IPS-18a (cell line): Measurements from ENCODE around the gene UPF1.
A peak's percentile ranks its signal among the peaks of the same experiment; 100 is the strongest.

Experiments used
- H3K27ac ChIP-seq: one replicate; pipeline ENCODE4 v1.5.1; 2013; ENCODE audit warnings: low read length
- H3K27me3 ChIP-seq: one replicate; pipeline ENCODE4 v1.6.1; 2013; ENCODE audit warnings: mild to moderate bottlenecking, low read length; ENCODE audit not compliant: control insufficient read depth, insufficient read depth
- H3K36me3 ChIP-seq: one replicate; pipeline ENCODE4 v1.6.1; 2013; ENCODE audit warnings: low read depth, low read length; ENCODE audit not compliant: control insufficient read depth
- H3K4me1 ChIP-seq: one replicate; pipeline ENCODE4 v1.6.1; 2013; ENCODE audit warnings: low read depth, low read length; ENCODE audit not compliant: control insufficient read depth
- H3K4me3 ChIP-seq: one replicate; pipeline ENCODE4 v1.5.1; 2013; ENCODE audit warnings: low read length
- H3K9ac ChIP-seq: one replicate; pipeline ENCODE4 v1.6.1; 2013; ENCODE audit warnings: mild to moderate bottlenecking, low read length, moderate library complexity
- H3K9me3 ChIP-seq: one replicate; pipeline ENCODE4 v1.6.1; 2013; ENCODE audit warnings: low read depth, low read length; ENCODE audit not compliant: control insufficient read depth

Gene UPF1

GRCh38 chr19:18830488-18830887 is 1.3 kb upstream of the UPF1 start:
- Histone ChIP-seq H3K27me3 (peaks cover 13% of the 10 kb centered on the region), H3K4me1 (peaks cover 18% of the 10 kb centered on the region), H3K9ac (no peak overlapping the region), H3K27ac (no peak overlapping the region), H3K4me3 (no peak overlapping the region), H3K36me3 (peaks cover 6% of the 10 kb centered on the region), H3K9me3 (no peaks in the 10 kb centered on the region)

GRCh38 chr19:18832306-18833140 is 764 bp downstream of the UPF1 start:
- Histone ChIP-seq H3K4me1 (peaks cover 18% of the 10 kb centered on the region), H3K4me3 (peak overlapping the region; percentile 88), H3K27ac (peak overlapping the region; percentile 62), H3K9ac (peak overlapping the region; percentile 77), H3K27me3 (peaks cover 13% of the 10 kb centered on the region), H3K36me3 (peaks cover 16% of the 10 kb centered on the region), H3K9me3 (no peaks in the 10 kb centered on the region)

GRCh38 chr19:18833141-18833476 is 1.4 kb downstream of the UPF1 start:
- H3K27ac ChIP-seq, result no peak overlapping the region
- H3K4me1 ChIP-seq, result peaks cover 18% of the 10 kb centered on the region
- H3K4me3 ChIP-seq, result peak overlapping the region; percentile 88
- peaks cover 9% of the 10 kb centered on the region for H3K27me3 ChIP-seq
- H3K36me3 ChIP-seq, result peaks cover 22% of the 10 kb centered on the region
- H3K9me3 ChIP-seq, result no peaks in the 10 kb centered on the region
- peak overlapping the region; percentile 77 for H3K9ac ChIP-seq

GRCh38 chr19:18833849-18834643 is 2.3 kb downstream of the UPF1 start:
- peak overlapping the region; percentile 88 for H3K4me3 ChIP-seq
- no peak overlapping the region for H3K27ac ChIP-seq
- peaks cover 22% of the 10 kb centered on the region for H3K36me3 ChIP-seq
- peaks cover 4% of the 10 kb centered on the region for H3K27me3 ChIP-seq
- no peak overlapping the region for H3K9ac ChIP-seq
- H3K9me3 ChIP-seq, result no peaks in the 10 kb centered on the region
- H3K4me1 ChIP-seq, result peaks cover 18% of the 10 kb centered on the region

- Histone ChIP-seq H3K4me3 (peak overlapping the region; percentile 88), H3K4me1 (peaks cover 22% of the 10 kb centered on the region), H3K36me3 (peaks cover 22% of the 10 kb centered on the region)
Measured at GRCh38 chr19:18834644-18834984, 2.9 kb downstream of the UPF1 start.

GRCh38 chr19:18839465-18840287 is 7.9 kb downstream of the UPF1 start:
- Histone ChIP-seq H3K27ac (no peak overlapping the region), H3K4me1 (peaks cover 11% of the 10 kb centered on the region), H3K9ac (no peak overlapping the region), H3K27me3 (no peaks in the 10 kb centered on the region), H3K36me3 (peaks cover 22% of the 10 kb centered on the region), H3K4me3 (no peak overlapping the region), H3K9me3 (no peaks in the 10 kb centered on the region)

More at GRCh38 chr19:18834644-18834984, 2.9 kb downstream of the UPF1 start:
- Histone ChIP-seq H3K9me3 (no peaks in the 10 kb centered on the region), H3K27me3 (peaks cover 4% of the 10 kb centered on the region), H3K9ac (no peak overlapping the region), H3K27ac (no peak overlapping the region)

- Histone ChIP-seq H3K4me1 (peaks cover 11% of the 10 kb centered on the region), H3K36me3 (peaks cover 16% of the 10 kb centered on the region), H3K27ac (no peak overlapping the region), H3K4me3 (no peak overlapping the region), H3K9ac (no peak overlapping the region), H3K27me3 (no peaks in the 10 kb centered on the region), H3K9me3 (no peaks in the 10 kb centered on the region)
Measured at GRCh38 chr19:18840288-18841267, 8.8 kb downstream of the UPF1 start.

GRCh38 chr19:18841400-18841799 is 9.6 kb downstream of the UPF1 start:
- Histone ChIP-seq H3K36me3 (peaks cover 9% of the 10 kb centered on the region), H3K4me3 (no peak overlapping the region)

GRCh38 chr19:18842166-18842565 is 10.4 kb downstream of the UPF1 start:
- Histone ChIP-seq H3K9ac (no peak overlapping the region), H3K36me3 (peaks cover 9% of the 10 kb centered on the region), H3K27ac (no peak overlapping the region)

More at GRCh38 chr19:18841400-18841799, 9.6 kb downstream of the UPF1 start:
- Histone ChIP-seq H3K9ac (no peak overlapping the region), H3K9me3 (no peaks in the 10 kb centered on the region), H3K4me1 (peaks cover 11% of the 10 kb centered on the region), H3K27me3 (no peaks in the 10 kb centered on the region), H3K27ac (no peak overlapping the region)

GRCh38 chr19:18843960-18844359 is 12.2 kb downstream of the UPF1 start:
- no peaks in the 10 kb centered on the region for H3K27me3 ChIP-seq
- peaks cover 11% of the 10 kb centered on the region for H3K4me1 ChIP-seq
- H3K9ac ChIP-seq, result no peak overlapping the region
- no peak overlapping the region for H3K4me3 ChIP-seq
- peaks cover 11% of the 10 kb centered on the region for H3K36me3 ChIP-seq
- H3K9me3 ChIP-seq, result no peaks in the 10 kb centered on the region
- H3K27ac ChIP-seq, result no peak overlapping the region

More at GRCh38 chr19:18842166-18842565, 10.4 kb downstream of the UPF1 start:
- H3K4me1 ChIP-seq, result peaks cover 11% of the 10 kb centered on the region
- H3K4me3 ChIP-seq, result no peak overlapping the region
- no peaks in the 10 kb centered on the region for H3K9me3 ChIP-seq
- no peaks in the 10 kb centered on the region for H3K27me3 ChIP-seq
